ENCODE data around the gene TTC23.
"Not testable (repeated sequence)": the region's sequence is repeated elsewhere in the genome, so short reads cannot be mapped to it uniquely, and the experiment has no call there.

TTC23 gene

GRCh38 chr15:99117563-99118257, 131.7 kb downstream of the TTC23 start:
- DNase-seq = no peak

- no peak for DNase-seq
Measured at GRCh38 chr15:99117111-99117510, 132.3 kb downstream of the TTC23 start.

GRCh38 chr15:99115300-99116215, 133.8 kb downstream of the TTC23 start:
- DNase-seq = no peak

- no peak for DNase-seq
Measured at GRCh38 chr15:99114511-99115299, 134.7 kb downstream of the TTC23 start.

GRCh38 chr15:99113547-99114271, 135.7 kb downstream of the TTC23 start:
- no peak for DNase-seq

GRCh38 chr15:99111641-99112040, 137.7 kb downstream of the TTC23 start:
- not testable (repeated sequence) for DNase-seq

- no peak for DNase-seq
Measured at GRCh38 chr15:99110581-99111320, 138.6 kb downstream of the TTC23 start.

- no peak for DNase-seq
Measured at GRCh38 chr15:99110093-99110492, 139.3 kb downstream of the TTC23 start.

GRCh38 chr15:99109555-99110021, 139.8 kb downstream of the TTC23 start:
- DNase-seq = no peak

GRCh38 chr15:99108993-99109392, 140.4 kb downstream of the TTC23 start:
- DNase-seq = no peak

GRCh38 chr15:99106417-99107220, 142.8 kb downstream of the TTC23 start:
- DNase-seq = peak; percentile 39

- DNase-seq = peak; percentile 86
Measured at GRCh38 chr15:99105514-99106341, 143.7 kb downstream of the TTC23 start.

GRCh38 chr15:99104788-99105513, 144.4 kb downstream of the TTC23 start, which contains the start of gene SYNM:
Gene SYNM (plus strand): TSS chr15:99105080. CDS start chr15:99105200, 120 bp downstream.
- peak; percentile 91 for DNase-seq

GRCh38 chr15:99103279-99103678, 146.1 kb downstream of the TTC23 start:
- DNase-seq = no peak

GRCh38 chr15:99102332-99103235, 146.8 kb downstream of the TTC23 start:
- DNase-seq = no peak

GRCh38 chr15:99101501-99101900, 147.9 kb downstream of the TTC23 start:
- DNase-seq = no peak

GRCh38 chr15:99100245-99101173, 148.9 kb downstream of the TTC23 start:
- peak; percentile 92 for DNase-seq
